H1 (cell line): ENCODE measurements around the gene DVL1. TPM values are rescaled to one million over a fixed set of nuclear protein-coding genes. Genes with fewer than 3 reads are reported as not detected.

Experiments
- CTCF ChIA-PET: fragments of 300-600 bp; sonication (Branson Sonifier 250); formaldehyde crosslinking; loops from one replicate; lab custom pipeline; 2021; ENCODE audit not compliant: partially characterized antibody; lab: Charles Lee
- POLR2A ChIA-PET: fragments of 300-600 bp; sonication (Branson Sonifier 250); formaldehyde crosslinking; loops from one replicate; lab custom pipeline; 2021; ENCODE audit warnings: inconsistent platforms; ENCODE audit not compliant: partially characterized antibody; lab: Charles Lee
- DNase-seq, 2 experiments: peaks; one replicate each; pipeline versions ENCODE4 v3.0.0 to v3.0.0-alpha.2; 2010 to 2022; ENCODE audit warnings: low spot score in 2 of 2, low read depth in 1 of 2, mixed read lengths in 1 of 2
- FAIRE-seq: peaks from 2 replicates; lab custom pipeline; 2011; peaks lifted over from hg19 to GRCh38; lab: Jason Lieb, UNC
- H2AFZ ChIP-seq: 2 replicates; pipeline ENCODE4 v1.8.1; 2012; ENCODE audit warnings: low read length, inconsistent platforms
- H2AK5ac ChIP-seq: 2 replicates; pipeline ENCODE4 v1.6.1; 2013; ENCODE audit warnings: low read depth, low read length
- H2BK120ac ChIP-seq: replicated peaks from 2 replicates; pipeline ENCODE3; 2013; ENCODE audit warnings: low read depth, low read length, inconsistent platforms
- H2BK12ac ChIP-seq: 2 replicates; pipeline ENCODE4 v1.6.1; 2013; ENCODE audit warnings: low read depth, low read length
- H2BK15ac ChIP-seq: 2 replicates; pipeline ENCODE4 v1.6.1; 2013; ENCODE audit warnings: low read length
- H2BK20ac ChIP-seq: 2 replicates; pipeline ENCODE4 v1.6.1; 2013; ENCODE audit warnings: low read length
- H2BK5ac ChIP-seq: 2 replicates; pipeline ENCODE4 v1.6.1; 2013; ENCODE audit warnings: low read depth, low read length
- H3K14ac ChIP-seq: 2 replicates; pipeline ENCODE4 v1.6.1; 2013; ENCODE audit warnings: inconsistent platforms; ENCODE audit not compliant: insufficient read length
- H3K18ac ChIP-seq: 2 replicates; pipeline ENCODE4 v1.6.1; 2013; ENCODE audit warnings: low read length; ENCODE audit errors: extremely low read depth
- H3K23ac ChIP-seq: 2 replicates; pipeline ENCODE4 v1.6.1; 2013; ENCODE audit warnings: inconsistent platforms; ENCODE audit not compliant: insufficient read length
- H3K23me2 ChIP-seq: 2 replicates; pipeline ENCODE4 v1.6.1; 2013; ENCODE audit warnings: low read depth, low read length
- H3K27ac ChIP-seq: 2 replicates; pipeline ENCODE4 v1.6.1; 2011; ENCODE audit warnings: low read depth, low read length, inconsistent platforms
- H3K27me3 ChIP-seq, 4 experiments: replicated peaks in 1 of 4; 1 replicate in 1 of 4; 2 replicates in 3 of 4; pipeline versions ENCODE4 v1.6.1 to v1.8.1; 2011 to 2013; ENCODE audit warnings: low read length in 3 of 4, mild to moderate bottlenecking in 3 of 4, inconsistent platforms in 2 of 4, mixed read lengths in 2 of 4, moderate library complexity in 1 of 4; ENCODE audit not compliant: control insufficient read depth in 3 of 4, insufficient read depth in 3 of 4; ENCODE audit errors: extremely low read depth in 1 of 4
- H3K36me3 ChIP-seq, 4 experiments: 2 replicates each; pipeline versions ENCODE4 v1.6.1 to v1.8.1; 2011 to 2013; ENCODE audit warnings: mild to moderate bottlenecking in 4 of 4, low read length in 3 of 4, moderate library complexity in 2 of 4, control low read depth in 1 of 4, inconsistent platforms in 1 of 4; ENCODE audit not compliant: insufficient read depth in 4 of 4, control insufficient read depth in 2 of 4
- H3K4ac ChIP-seq: replicated peaks from 2 replicates; pipeline ENCODE3; 2013; ENCODE audit warnings: low read length, low read depth, mixed read lengths, inconsistent platforms; ENCODE audit not compliant: insufficient read length
- H3K4me1 ChIP-seq, 4 experiments: replicated peaks in 1 of 4; 1 replicate in 1 of 4; 2 replicates in 3 of 4; pipeline versions ENCODE4 v1.6.1 to v1.8.1; 2011 to 2013; ENCODE audit warnings: low read length in 3 of 4, inconsistent platforms in 2 of 4, mixed read lengths in 1 of 4; ENCODE audit not compliant: insufficient read depth in 4 of 4, control insufficient read depth in 3 of 4
- H3K4me2 ChIP-seq, 2 experiments: 2 replicates each; pipeline versions ENCODE4 v1.6.1 to v1.8.1; 2011 to 2013; ENCODE audit warnings: low read depth in 2 of 2, low read length in 2 of 2, control low read depth in 1 of 2, inconsistent platforms in 1 of 2, mild to moderate bottlenecking in 1 of 2; ENCODE audit not compliant: insufficient read depth in 1 of 2
- H3K4me3 ChIP-seq, 4 experiments: fragments of 200-600, 300-600 bp in 1 of 4; sonication (generic), shearing (Covaris generic), sonication (Bioruptor Twin) in 1 of 4; 2 replicates each; pipeline versions ENCODE4 v1.5.1 to v1.8.1; 2011 to 2016; ENCODE audit warnings: low read length in 4 of 4, low read depth in 3 of 4, control low read depth in 2 of 4, inconsistent platforms in 2 of 4, mild to moderate bottlenecking in 2 of 4, mixed read lengths in 1 of 4, moderate library complexity in 1 of 4; ENCODE audit not compliant: insufficient read depth in 2 of 4; ENCODE audit errors: extremely low read depth in 1 of 4
- H3K56ac ChIP-seq: replicated peaks from 2 replicates; pipeline ENCODE3; 2013; ENCODE audit warnings: low read depth, mild to moderate bottlenecking, mixed read lengths, low read length, inconsistent platforms; ENCODE audit not compliant: insufficient read length
- H3K79me1 ChIP-seq: 2 replicates; pipeline ENCODE4 v1.6.1; 2013; ENCODE audit warnings: low read depth, low read length, control low read depth
- H3K79me2 ChIP-seq, 2 experiments: 2 replicates each; pipeline versions ENCODE4 v1.6.1 to v1.8.1; 2012 to 2013; ENCODE audit warnings: low read length in 2 of 2, mild to moderate bottlenecking in 2 of 2, inconsistent platforms in 1 of 2; ENCODE audit not compliant: insufficient read depth in 2 of 2, control insufficient read depth in 1 of 2
- H3K9ac ChIP-seq, 4 experiments: replicated peaks in 1 of 4; 1 replicate in 1 of 4; 2 replicates in 3 of 4; pipeline versions ENCODE4 v1.6.1 to v1.8.1; 2011 to 2013; ENCODE audit warnings: low read depth in 3 of 4, low read length in 3 of 4, control low read depth in 2 of 4, mild to moderate bottlenecking in 2 of 4, moderate library complexity in 2 of 4, inconsistent platforms in 1 of 4; ENCODE audit errors: extremely low read depth in 1 of 4
- H3K9me3 ChIP-seq, 2 experiments: 2 replicates each; pipeline versions ENCODE4 v1.6.1 to v1.8.1; 2012 to 2013; ENCODE audit warnings: mild to moderate bottlenecking in 2 of 2, moderate library complexity in 2 of 2, control low read depth in 1 of 2, inconsistent platforms in 1 of 2, low read depth in 1 of 2, low read length in 1 of 2, mixed read lengths in 1 of 2; ENCODE audit not compliant: insufficient read depth in 2 of 2
- H4K20me1 ChIP-seq, 2 experiments: replicated peaks in 1 of 2; 2 replicates each; pipeline versions ENCODE3 to v1.8.1; 2011 to 2013; ENCODE audit warnings: inconsistent platforms in 2 of 2, low read length in 2 of 2, mild to moderate bottlenecking in 1 of 2; ENCODE audit not compliant: insufficient read depth in 2 of 2, control insufficient read depth in 1 of 2
- H4K5ac ChIP-seq: 2 replicates; pipeline ENCODE4 v1.6.1; 2013; ENCODE audit warnings: low read length, low read depth, mixed read lengths, inconsistent platforms; ENCODE audit not compliant: insufficient read length
- H4K8ac ChIP-seq: 2 replicates; pipeline ENCODE4 v1.8.0; 2013; ENCODE audit warnings: mild to moderate bottlenecking, moderate library complexity, low read length, inconsistent platforms; ENCODE audit not compliant: insufficient read depth; ENCODE audit errors: extremely low read depth
- H4K91ac ChIP-seq: replicated peaks from 2 replicates; pipeline ENCODE3; 2013; ENCODE audit warnings: low read length, mixed read lengths, inconsistent platforms; ENCODE audit not compliant: insufficient read length
- ASH2L ChIP-seq: fragments of 200-600, 300-600 bp; sonication (generic); IDR thresholded peaks from one replicate; pipeline ENCODE4 v1.7.1; 2017; ENCODE audit warnings: low read length
- BACH1 ChIP-seq: IDR thresholded peaks from 2 replicates; pipeline ENCODE4 v1.6.1; 2012; ENCODE audit warnings: low read length, improper control_type of control experiment
- CBX5 ChIP-seq: fragments of 300-800, 300-1000 bp; sonication (generic); IDR thresholded peaks from 2 replicates; pipeline ENCODE4 v1.7.1; 2016; ENCODE audit warnings: antibody characterized with exemption, low read length, low read depth
- CBX8 ChIP-seq: fragments of 300-800, 300-1000 bp; sonication (generic); IDR thresholded peaks from 2 replicates; pipeline ENCODE4 v1.7.1; 2016; ENCODE audit warnings: low read depth, low read length, borderline replicate concordance
- CEBPB ChIP-seq: IDR thresholded peaks from 2 replicates; pipeline ENCODE4 v1.6.1; 2012; ENCODE audit warnings: low read depth, low read length
- CHD2 ChIP-seq: IDR thresholded peaks from 2 replicates; pipeline ENCODE4 v1.6.1; 2012; ENCODE audit warnings: low read length, improper control_type of control experiment
- PHF8 ChIP-seq: fragments of 200-600 bp; sonication (generic); conservative IDR thresholded peaks from 2 replicates; pipeline ENCODE4 v1.7.1; 2012; ENCODE audit warnings: low read depth, mild to moderate bottlenecking, inconsistent platforms, low read length, moderate library complexity
- SP1 ChIP-seq: IDR thresholded peaks from 2 replicates; pipeline ENCODE4 v1.6.1; 2011; ENCODE audit warnings: low read depth, low read length
- SUZ12 ChIP-seq: fragments of 200-600 bp; sonication (generic); IDR thresholded peaks from 2 replicates; pipeline ENCODE4 v1.6.1; 2012; ENCODE audit warnings: mild to moderate bottlenecking, inconsistent platforms, low read length, moderate library complexity, mixed read lengths
- WGBS, 2 experiments: shearing (Covaris generic) in 1 of 2; methylation state at CpG; one replicate each; pipeline versions ENCODE4 v1.1.6 to v1.1.7; 2013 to 2015; ENCODE audit warnings: low lambda C conversion rate in 2 of 2, mixed read lengths in 2 of 2, inconsistent platforms in 1 of 2, low coverage in 1 of 2, missing lambda C conversion rate in 1 of 2; ENCODE audit not compliant: insufficient replicate concordance in 2 of 2, insufficient coverage in 1 of 2, insufficient read length in 1 of 2; ENCODE audit errors: extremely low coverage in 1 of 2, missing lambda C conversion rate in 1 of 2; 5-methylcytosine and 5-hydroxymethylcytosine counted together
- polyA plus RNA-seq, 7 experiments: library from polyadenylated mRNA; depleted of rRNA in 3 of 7; stranded (reverse) in 5 of 7; unstranded in 2 of 7; fragments of >200 nt in 5 of 7; fragments of 200-250 nt in 2 of 7; gene quantifications; 1 replicate in 5 of 7; 2 replicates in 1 of 7; 4 replicates in 1 of 7; pipeline versions ENCODE4 v1.2.1 to v1.2.3, GENCODE V29; 2011 to 2013; ENCODE audit warnings: missing spikeins in 2 of 7, mixed read lengths in 2 of 7
- total RNA-seq: library from RNA; stranded (reverse); fragmentation: NEBNext Ultra II Directional; extraction: Animal tissue kit (Norgen Biotek cat#: 25700); gene quantifications from 2 replicates; pipeline ENCODE4 v1.2.1, GENCODE V29; 2021
- TF ChIP-seq, protein P1 (sequence below): IDR thresholded peaks from 2 replicates; pipeline ENCODE4 v1.6.1; 2012; ENCODE audit warnings: inconsistent platforms

Gene DVL1
- total and polyA plus RNA-seq, 2 of the 8 experiments (the other 6 are each of a cell fraction or from before 2014, with no cell fraction given) = 39.4 to 58.9 TPM

DNA sequence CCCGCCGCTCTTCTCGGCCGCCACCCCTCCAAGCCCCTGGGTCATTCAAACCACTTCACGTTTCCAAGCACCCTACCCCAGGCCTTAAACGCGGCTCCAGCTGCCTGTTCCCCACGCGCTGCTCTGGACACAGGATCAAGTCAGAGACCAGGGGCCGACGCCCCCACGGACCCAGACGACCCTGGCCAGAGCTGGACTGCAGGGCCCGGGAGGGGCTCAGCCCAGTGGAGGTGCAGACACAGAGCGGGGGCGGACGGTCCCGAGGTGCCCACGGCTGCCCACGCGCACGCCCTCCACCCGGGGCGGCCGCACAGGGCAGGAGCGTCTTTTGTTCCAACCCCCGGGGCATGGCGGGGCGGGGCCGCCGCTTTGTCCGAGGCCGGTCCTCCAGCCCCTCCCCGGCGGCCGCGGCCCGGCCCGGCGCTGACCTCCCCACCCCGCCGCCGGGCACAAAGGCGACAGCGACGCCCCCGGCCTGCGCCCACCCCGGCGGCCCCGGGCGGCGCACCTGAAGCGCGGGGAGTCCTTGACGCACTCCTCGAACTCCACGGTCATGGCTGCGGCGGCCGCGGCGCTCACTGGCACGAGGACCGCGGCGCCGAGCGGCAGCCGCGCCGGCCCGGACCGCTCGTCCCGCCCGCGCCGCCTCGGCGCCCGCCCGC, 41.8 kb downstream of the DVL1 start:
- Histone ChIP-seq H4K20me1 (peaks cover 2 to 29% of the 10 kb centered on the region in 2 experiments), H3K56ac (no peak overlapping the region), H3K14ac (no peak overlapping the region), H4K5ac (no peak overlapping the region), H4K91ac (peak overlapping the region; percentile 34), H2BK20ac (no peak overlapping the region), H3K27ac (no peak overlapping the region; the same call in 1 of the 2 replicates), H3K36me3 (peaks cover 3 to 18% (median 11%) of the 10 kb centered on the region in 4 experiments; a peak in 7 of 8 replicates), H3K4ac (no peak overlapping the region), H3K4me1 (peaks cover 0 to 40% (median 31%) of the 10 kb centered on the region in 4 experiments; a peak in 6 of 7 replicates), H3K27me3 (peaks cover 0 to 4% (median 1%) of the 10 kb centered on the region in 4 experiments; a peak in 1 of 7 replicates), H3K9ac (peak overlapping the region in 3 of 4 experiments; percentile 1 to 63 (median 25); a peak in 3 of 7 replicates), H2BK5ac (no peak overlapping the region), H3K9me3 (no peaks in the 10 kb centered on the region), H2BK120ac (no peak overlapping the region), H2BK12ac (no peak overlapping the region), H3K23me2 (peaks cover 21% of the 10 kb centered on the region; the same call in 1 of the 2 replicates), H3K79me1 (peaks cover 4% of the 10 kb centered on the region; the same call in 1 of the 2 replicates), H3K4me2 (peak overlapping the region; percentile 66 to 95), H3K23ac (no peak overlapping the region), H3K79me2 (peaks cover 0 to 6% of the 10 kb centered on the region in 2 experiments; a peak in 1 of 4 replicates), H2AFZ (no peak overlapping the region), H2BK15ac (no peak overlapping the region), H3K4me3 (peak overlapping the region; percentile 65 to 91 (median 76)), H4K8ac (no peak overlapping the region; the same call in 1 of the 2 replicates), H3K18ac (no peak overlapping the region; the same call in 1 of the 2 replicates), H2AK5ac (no peak overlapping the region)
- DNase-seq (no peak), FAIRE-seq (no peak)
- 14% methylated on average over 26 of the region's 83 CpGs; no CpG with 5 or more reads in 1 of the 2 experiments for WGBS, 2 experiments
- CTCF ChIA-PET = interaction anchor here (0.7 to 1.0 kb wide), 3 partner anchors 8 to 17 kb away, joined by 3 to 4 read pairs (median 3); no protein-coding TSS in a partner anchor
- POLR2A ChIA-PET = interaction anchor here (1.1 kb wide), 1 partner anchor 27 kb away, joined by 5 read pairs; no protein-coding TSS in a partner anchor
- TF ChIP-seq CHD2 (no peak), BACH1 (peak; percentile 45; the same call in 1 of the 2 replicates), CBX5 (no peak), ASH2L (no peak), CBX8 (no peak), PHF8 (peak; percentile 10; the same call in 1 of the 2 replicates), CEBPB (no peak), SP1 (no peak), SUZ12 (no peak)
- TF ChIP-seq, protein P1, sequence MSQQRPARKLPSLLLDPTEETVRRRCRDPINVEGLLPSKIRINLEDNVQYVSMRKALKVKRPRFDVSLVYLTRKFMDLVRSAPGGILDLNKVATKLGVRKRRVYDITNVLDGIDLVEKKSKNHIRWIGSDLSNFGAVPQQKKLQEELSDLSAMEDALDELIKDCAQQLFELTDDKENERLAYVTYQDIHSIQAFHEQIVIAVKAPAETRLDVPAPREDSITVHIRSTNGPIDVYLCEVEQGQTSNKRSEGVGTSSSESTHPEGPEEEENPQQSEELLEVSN = 0 out of 2 replicates have a peak, but pooled peaks have one; percentile 9
